ENCODE measurements around the gene RAB3IL1.

Gene RAB3IL1

DNA sequence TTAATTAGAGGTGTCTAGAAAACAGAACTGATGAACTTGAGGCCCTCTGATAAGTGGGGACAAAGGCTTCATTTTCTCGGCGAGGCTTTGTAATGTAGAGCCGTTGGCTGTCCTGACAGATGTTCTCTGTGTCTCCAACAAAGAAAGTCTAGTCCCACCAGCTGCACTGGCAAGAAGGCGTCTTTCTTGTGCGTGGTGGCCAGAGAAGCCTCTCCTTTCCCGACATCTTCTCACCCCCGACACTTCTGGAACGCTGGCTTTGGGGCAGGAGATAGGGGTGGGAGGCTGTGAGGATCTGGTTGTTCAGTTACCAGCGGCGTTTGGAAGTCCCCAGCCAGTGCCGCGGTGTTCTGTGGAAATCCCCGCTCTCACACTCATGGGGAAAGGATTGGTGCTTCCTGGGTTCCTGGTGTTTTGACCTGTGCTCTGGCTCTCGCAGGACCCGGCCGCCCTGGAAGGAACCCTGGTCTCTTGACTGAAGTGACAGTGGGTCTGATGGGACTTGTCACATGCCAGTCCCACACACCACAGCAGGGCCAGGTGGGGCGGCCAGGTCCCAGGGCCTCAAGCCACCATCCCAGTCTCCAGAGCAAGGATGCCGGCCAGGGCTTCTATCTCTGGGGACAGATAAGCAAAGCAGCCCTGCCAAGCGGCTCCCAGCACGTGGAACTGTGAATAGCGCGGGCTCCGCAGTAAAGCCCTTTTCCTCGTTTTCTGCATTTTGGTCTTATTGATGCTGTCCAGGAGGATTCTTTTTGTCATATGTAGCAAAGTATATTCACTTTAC lies 66.1 kb downstream of the RAB3IL1 start:
- DNase-seq (ENCODE audit: low read depth), result no peak
- H3K4me3 ChIP-seq (ENCODE audit: low read depth, low read length), result no peak overlapping the region
- TF ChIP-seq, protein P1, sequence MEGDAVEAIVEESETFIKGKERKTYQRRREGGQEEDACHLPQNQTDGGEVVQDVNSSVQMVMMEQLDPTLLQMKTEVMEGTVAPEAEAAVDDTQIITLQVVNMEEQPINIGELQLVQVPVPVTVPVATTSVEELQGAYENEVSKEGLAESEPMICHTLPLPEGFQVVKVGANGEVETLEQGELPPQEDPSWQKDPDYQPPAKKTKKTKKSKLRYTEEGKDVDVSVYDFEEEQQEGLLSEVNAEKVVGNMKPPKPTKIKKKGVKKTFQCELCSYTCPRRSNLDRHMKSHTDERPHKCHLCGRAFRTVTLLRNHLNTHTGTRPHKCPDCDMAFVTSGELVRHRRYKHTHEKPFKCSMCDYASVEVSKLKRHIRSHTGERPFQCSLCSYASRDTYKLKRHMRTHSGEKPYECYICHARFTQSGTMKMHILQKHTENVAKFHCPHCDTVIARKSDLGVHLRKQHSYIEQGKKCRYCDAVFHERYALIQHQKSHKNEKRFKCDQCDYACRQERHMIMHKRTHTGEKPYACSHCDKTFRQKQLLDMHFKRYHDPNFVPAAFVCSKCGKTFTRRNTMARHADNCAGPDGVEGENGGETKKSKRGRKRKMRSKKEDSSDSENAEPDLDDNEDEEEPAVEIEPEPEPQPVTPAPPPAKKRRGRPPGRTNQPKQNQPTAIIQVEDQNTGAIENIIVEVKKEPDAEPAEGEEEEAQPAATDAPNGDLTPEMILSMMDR (conservative IDR thresholded peaks at IDR 0.05; ENCODE audit: low read depth, low read length), result no peak

DNA sequence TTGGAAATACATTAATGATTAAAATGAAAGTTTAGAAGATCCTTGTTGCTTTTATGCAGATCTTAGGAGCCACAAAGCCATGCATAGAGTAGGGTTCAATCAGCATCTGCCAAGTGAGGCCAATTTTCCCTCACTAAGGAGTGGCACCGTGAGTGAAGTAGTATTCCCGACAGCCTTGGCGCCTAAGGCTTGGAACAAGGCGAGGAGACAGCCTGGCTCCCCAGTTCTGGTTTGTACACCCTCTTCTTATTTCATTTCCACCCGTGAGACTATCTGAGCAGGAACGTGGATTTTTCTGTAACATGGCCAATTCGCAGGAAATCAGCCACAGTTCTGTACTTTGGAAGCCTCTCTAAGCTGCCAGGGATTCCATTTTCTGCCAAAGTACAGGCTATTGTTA lies 66.7 kb downstream of the RAB3IL1 start:
- DNase-seq (ENCODE audit: low read depth), result no peak
- TF ChIP-seq, protein P1 (conservative IDR thresholded peaks at IDR 0.05; ENCODE audit: low read depth, low read length), result no peak
- H3K4me3 ChIP-seq (ENCODE audit: low read depth, low read length), result no peak overlapping the region

DNA sequence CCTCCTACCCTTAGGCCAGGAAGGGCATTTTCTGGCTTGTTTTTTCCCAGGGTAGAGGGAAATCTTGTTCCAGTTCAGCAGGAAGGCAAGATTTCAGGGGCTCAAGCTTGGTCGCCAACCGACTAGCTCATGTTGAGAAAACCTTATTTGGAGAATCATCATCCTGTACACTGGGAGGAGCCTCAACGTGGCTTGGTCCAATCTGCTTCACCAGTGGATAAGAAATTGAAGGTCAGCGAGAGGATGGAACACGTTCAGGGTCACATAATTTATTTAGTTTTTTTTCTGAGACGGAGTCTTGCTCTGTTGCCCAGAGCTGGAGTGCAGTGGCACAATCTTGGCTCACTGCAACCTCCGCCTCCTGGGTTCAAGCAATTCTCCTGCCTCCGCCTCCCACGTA lies 68.7 kb downstream of the RAB3IL1 start:
- TF ChIP-seq, protein P1 (conservative IDR thresholded peaks at IDR 0.05; ENCODE audit: low read depth, low read length), result no peak
- H3K4me3 ChIP-seq (ENCODE audit: low read depth, low read length), result no peak overlapping the region
- no peak for DNase-seq (ENCODE audit: low read depth)

DNA sequence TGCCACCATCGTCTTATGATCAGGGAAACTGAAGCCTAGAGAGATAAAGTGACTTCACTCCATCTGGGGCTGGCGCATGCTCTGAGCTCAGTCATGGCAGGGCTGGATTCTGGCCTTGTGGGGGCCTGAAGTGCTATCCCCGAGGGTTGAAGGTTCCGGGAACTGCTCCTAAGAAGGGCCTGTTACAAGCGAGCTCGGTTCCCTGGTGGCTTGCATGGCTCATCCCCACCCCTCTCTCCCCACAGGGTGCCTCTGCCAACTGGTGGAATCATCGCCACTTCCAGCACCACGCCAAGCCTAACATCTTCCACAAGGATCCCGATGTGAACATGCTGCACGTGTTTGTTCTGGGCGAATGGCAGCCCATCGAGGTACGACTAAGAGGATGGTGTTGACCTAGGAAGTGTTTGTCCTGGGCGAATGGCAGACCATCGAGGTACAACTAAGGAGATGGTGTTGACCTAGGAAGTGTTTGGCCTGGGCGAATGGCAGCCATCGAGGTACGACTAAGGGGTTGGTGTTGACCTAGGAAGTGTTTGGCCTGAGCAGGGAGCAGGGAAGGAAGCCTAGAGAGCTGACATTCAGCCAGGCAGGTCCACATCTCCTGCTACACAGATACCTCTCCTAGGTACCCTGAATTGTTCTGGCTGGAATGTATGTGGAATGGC lies 69.3 kb downstream of the RAB3IL1 start:
- DNase-seq (ENCODE audit: low read depth), result no peak
- TF ChIP-seq, protein P1 (conservative IDR thresholded peaks at IDR 0.05; ENCODE audit: low read depth, low read length), result no peak
- H3K4me3 ChIP-seq (ENCODE audit: low read depth, low read length), result no peak overlapping the region

Measured in choroid plexus epithelial cell (primary cell).